ENCODE data around the gene XRN2.
"Not testable (repeated sequence)": the region's sequence is repeated elsewhere in the genome, so short reads cannot be mapped to it uniquely, and the experiment has no call there.

Gene XRN2

DNA sequence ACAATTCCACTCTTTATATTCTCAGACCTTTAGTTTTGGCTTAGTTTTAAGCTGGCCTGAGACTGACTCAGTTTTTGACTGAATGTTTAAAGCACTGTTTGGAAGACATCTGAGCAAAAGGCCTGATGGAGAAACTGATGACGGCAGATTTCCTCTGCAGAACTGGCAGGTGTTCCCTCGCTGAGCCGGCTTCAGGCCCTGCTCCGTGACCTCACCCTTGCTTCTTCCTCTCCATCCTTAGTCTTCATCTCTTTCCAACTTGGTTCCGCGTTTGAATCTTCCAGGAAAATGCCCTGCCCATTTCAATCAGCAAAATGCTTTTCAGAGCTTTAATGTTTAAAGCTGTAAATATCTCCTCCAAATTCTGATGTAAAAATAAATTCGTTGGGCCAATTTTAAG is 87.6 kb downstream of the XRN2 start:
- no peak for DNase-seq

DNA sequence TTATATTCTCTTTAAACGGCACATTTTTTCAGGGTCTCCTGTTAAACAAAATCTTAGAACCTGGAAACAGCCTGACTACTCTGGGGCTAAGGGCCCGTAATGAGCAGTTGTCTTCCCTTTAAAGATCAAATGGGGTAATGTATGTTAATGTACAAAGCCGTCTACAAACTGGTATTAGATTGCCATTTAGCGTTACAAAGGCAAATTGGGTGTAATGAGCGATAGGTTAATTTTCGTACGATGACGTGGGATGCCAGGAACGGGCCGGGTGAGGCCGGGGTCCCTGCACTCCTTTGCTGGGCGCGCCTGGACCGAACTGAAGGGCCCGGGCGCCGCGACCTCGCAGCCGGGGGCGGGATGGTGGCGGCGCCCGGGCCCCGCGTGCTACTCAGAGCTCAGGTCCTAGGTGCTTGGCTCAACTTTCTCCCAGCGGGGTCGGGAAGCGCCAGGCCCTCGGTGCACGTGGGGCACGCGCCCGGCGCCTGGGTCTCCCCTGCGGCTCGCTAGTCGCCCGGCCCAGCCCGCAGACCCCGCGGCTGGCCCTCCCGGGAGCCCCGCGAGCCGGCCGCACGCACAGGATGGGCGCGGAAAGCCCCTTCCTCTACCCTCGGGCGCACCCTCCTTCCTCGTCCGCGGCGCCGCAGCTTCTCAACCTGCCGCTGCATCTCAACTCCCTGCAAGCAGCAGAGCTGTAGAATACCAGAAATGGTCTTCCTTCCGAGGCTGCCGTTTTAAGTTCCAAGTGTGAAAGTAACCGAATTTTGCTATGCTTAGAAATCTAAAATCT is 88.2 kb downstream of the XRN2 start:
- no peak for DNase-seq

DNA sequence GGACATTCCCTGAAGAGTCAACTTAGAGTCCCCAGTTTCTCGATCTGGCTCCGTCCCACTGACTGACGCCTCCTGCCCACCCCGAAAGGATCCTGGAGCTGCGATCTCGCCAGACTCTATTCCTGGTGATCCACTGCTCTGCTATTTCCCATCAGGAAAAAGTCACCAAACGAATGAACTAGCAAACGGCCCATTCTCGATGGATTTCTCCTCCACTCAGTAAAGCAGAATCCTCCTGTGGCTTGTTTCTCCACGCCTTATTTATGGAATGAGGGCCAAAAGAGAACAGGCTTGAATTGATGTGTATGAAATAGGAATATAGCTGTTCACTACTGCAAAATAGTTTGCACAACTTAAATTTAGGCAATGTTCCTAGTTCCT is 88.8 kb downstream of the XRN2 start:
- DNase-seq, result no peak

GRCh38 chr20:21393166-21393565 is 90.0 kb downstream of the XRN2 start:
- no peak for DNase-seq

DNA sequence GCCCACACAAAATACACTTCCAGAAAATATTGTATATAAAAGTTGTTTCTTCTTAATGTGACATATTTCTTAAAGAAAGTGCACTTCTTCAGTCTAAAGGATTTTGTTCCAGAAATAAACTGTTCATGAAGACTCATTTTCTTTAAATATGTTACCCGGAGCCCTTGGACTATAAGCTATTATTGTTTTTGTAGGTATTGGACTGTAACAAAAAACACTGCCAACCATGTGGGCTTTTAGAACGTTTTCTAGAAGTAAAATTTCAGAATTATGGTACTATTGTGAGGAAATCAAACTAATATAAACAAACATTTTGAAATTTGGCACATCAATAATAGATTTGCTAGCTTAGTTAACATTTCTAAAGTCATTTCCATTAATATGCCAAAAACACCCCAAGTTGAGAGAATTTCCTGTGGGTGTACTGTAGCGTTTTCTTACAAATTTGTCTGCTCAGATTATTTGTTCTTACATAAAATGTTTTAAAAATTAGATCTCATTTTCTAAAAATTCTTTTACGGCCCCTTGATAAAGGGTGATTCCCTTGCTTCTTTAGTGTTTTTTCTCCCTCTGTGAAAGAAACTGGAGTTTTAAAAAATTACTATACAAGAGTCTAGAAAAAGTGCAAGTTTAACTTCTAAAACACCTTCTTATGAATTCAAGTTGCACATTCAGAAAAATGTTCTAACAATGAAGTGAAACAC is 90.8 kb downstream of the XRN2 start:
- no peak for DNase-seq

- no peak for DNase-seq
These were observed 91.4 kb downstream of the XRN2 start for GRCh38 chr20:21394551-21394950.

GRCh38 chr20:21395051-21395665 is 92.0 kb downstream of the XRN2 start:
- no peak for DNase-seq

- no peak for DNase-seq
These were observed 92.8 kb downstream of the XRN2 start for GRCh38 chr20:21395666-21396598.

- no peak for DNase-seq
These were observed 93.6 kb downstream of the XRN2 start for GRCh38 chr20:21396599-21397340.

DNA sequence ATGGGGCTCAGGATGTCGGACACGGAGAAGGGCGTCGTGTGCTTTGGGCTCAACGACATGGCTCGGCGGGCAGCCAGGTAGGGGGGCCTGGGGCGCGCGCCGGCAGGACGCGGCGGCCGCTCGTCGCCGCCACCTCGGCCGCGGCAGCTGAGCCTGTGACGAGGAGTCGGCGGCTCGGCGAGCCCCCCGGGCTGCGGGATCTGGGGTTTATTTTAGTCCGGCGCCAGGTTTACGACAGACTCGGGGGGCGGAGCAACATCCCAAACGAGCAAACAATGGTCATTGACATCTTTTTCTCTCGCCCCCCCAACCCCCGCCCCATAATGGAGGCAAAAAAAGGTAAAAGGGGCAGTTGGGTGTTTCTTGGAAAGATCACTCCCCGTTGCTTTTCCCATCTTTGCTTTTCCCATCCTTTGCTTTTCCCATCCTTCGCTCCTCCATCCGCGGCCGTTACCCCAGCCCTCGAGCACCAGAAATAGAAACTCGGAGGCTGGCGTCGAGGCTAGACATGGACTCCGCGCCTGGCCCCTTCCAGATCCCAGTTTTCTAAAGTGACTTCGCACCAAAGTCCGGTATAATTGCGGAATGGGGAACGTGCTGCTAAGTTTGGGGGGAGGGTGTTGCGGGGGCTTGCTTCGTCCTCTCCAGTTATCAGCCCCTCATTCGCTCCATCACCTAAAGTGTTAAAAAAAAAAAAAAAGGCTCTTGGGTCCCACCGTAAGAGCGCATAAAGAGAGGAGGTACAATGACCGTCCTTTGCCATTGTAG is 94.4 kb downstream of the XRN2 start, which contains the start of gene NKX2-4:
Gene NKX2-4 (minus strand): TSS at position 186 of the 768 bp plus-strand sequence. CDS start 127 bp downstream, at position 59.
- no peak for DNase-seq

GRCh38 chr20:21398109-21399004 is 95.2 kb downstream of the XRN2 start:
- no peak for DNase-seq

DNA sequence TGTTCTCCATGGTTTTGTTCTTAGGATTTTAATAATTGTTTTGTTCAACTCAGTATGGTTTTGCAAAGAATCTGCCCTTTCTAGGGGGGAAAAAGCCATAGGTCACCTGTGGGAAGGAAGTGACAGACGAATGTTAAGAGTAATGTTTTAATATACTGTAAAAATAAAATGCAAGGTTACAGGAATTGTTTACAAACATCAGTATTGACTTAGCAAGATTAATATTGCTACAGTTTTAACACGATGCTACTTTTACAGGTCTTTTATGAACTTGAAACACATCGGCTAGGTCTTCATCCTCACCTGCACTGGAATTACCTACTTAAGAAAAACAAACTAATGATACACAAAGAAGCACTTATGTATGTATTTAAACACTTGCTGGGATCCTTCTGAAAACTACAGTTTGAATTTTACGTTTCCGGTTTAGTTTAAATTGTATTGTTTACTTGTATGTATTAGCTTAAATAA is 95.9 kb downstream of the XRN2 start:
- no peak for DNase-seq

DNA sequence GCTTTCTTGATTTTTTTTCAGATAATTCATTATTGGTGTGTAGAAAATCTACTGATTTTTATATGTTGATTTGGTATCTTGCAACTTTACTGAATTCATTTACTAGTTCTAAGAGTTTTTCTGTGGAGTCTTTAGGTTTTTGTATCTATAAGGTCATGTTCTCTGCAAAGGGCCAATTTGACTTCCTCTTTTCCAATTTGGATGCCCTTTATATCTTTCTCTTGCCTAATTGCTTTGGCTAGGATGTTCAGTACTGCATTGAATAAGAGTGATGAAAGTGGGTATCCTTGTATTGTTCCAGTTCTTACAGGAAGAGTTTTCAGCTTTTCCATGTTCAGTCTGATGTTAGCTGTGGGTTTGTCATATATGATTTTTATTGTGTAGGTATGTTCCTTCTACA is 108.6 kb downstream of the XRN2 start:
- DNase-seq, result no peak

- DNase-seq, result not testable (repeated sequence)
These were observed 110.9 kb downstream of the XRN2 start for GRCh38 chr20:21413996-21414395.

DNA sequence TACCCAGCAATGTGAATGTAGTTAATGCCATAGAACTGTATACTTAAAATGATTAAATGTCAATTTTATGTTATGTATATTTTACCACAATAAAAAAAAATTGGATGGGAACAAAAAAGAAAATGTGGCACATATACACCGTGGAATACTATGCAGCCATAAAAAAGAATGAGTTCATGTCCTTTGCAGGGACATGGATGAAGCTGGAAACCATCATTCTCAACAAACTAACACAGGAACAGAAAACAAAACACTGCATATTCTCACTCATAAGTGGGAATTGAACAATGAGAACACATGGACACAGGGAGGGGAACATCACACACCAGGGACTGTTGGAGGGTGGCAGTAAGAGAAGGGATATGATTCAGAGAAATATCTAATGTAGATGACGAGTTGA is 116.0 kb downstream of the XRN2 start:
- DNase-seq, result not testable (repeated sequence)

GRCh38 chr20:21421601-21422236 is 118.6 kb downstream of the XRN2 start:
- DNase-seq, result no peak

DNA sequence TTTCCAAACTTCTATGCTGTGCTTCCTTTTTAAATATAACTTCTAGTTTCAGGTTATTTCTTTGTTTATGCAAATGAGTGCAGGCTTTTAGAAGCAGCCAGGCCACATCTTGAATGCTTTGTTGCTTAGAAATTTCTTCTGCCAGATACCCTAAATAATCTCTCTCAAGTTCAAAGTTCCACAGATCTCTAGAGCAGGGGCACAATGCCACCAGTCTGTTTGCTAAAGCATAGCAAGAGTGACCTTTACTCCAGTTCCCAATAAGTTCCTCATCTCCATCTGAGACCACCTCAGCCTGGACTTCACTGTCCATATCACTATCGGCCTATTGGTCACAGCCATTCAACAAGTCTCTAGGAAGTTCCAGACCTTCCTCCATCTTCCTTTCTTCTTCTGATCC is 120.6 kb downstream of the XRN2 start:
- DNase-seq, result not testable (repeated sequence)

GRCh38 chr20:21424846-21425245 is 121.7 kb downstream of the XRN2 start:
- no peak for DNase-seq

DNA sequence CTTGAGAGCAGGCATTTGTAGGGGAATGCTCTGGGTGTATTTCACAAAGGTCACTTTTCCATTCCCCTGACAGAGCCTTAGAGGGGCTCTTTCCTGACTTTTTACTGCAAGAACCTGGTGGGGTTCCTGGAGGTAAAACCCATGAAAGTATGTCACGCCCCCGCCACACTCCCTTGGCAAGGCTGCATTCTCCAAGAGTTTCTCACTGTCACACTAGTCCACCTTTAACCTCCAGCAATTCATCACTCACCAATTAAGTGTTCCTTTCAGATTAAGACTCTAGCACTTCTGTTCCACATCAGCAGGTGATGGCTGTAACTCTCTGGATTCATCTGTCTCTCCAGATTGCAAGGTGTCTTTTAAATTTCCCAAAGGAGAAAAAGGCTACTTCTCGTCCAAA is 126.9 kb downstream of the XRN2 start:
- DNase-seq, result no peak

Measured in fibroblast of skin of scalp (primary cell).